ENCODE data around the gene CCDC93. TPM values are rescaled to one million over a fixed set of nuclear protein-coding genes. Genes with fewer than 3 reads are reported as not detected.

CCDC93 gene
- polyA plus RNA-seq, 1 donor (not counting 4 experiments of a cell fraction or from before 2014, with no cell fraction given): 21.3 TPM

GRCh38 chr2:117997872-117998454 is 15.9 kb downstream of the CCDC93 start:
- Histone ChIP-seq H3K4me3 (ENCODE audit: control insufficient read depth in 2 of 3, extremely low read depth in 1 of 3, insufficient read depth in 2 of 3, low read depth in 1 of 3, low read length in 3 of 3) (no peak overlapping the region), H3K9ac (ENCODE audit: control insufficient read depth, extremely low read depth, insufficient read depth, low read length) (no peak overlapping the region), H3K9me3 (ENCODE audit: control insufficient read depth, low read depth, low read length) (no peaks in the 10 kb centered on the region), H3K79me2 (ENCODE audit: control insufficient read depth, insufficient read depth, low read length) (peaks cover 3% of the 10 kb centered on the region), H2AFZ (ENCODE audit: control insufficient read depth, low read length) (no peak overlapping the region), H3K27ac (ENCODE audit: control insufficient read depth, insufficient read depth, low read length) (no peak overlapping the region), H3K36me3 (ENCODE audit: control insufficient read depth in 2 of 2, extremely low read depth in 1 of 2, insufficient read depth in 2 of 2, low read length in 2 of 2) (peaks cover 29% of the 10 kb centered on the region in 2 experiments), H3K27me3 (ENCODE audit: control insufficient read depth, extremely low read depth, insufficient read depth, low read length) (no peaks in the 10 kb centered on the region), H3K4me2 (ENCODE audit: control insufficient read depth, extremely low read depth, insufficient read depth, low read depth, low read length) (no peak overlapping the region), H4K20me1 (ENCODE audit: control insufficient read depth, extremely low read depth, insufficient read depth, low read length) (peaks cover 2% of the 10 kb centered on the region), H3K4me1 (ENCODE audit: control insufficient read depth, extremely low read depth, insufficient read depth, low read length) (no peaks in the 10 kb centered on the region), H3K9me1 (ENCODE audit: control insufficient read depth, extremely low read depth, insufficient read depth, low read length) (no peaks in the 10 kb centered on the region)
- no peak for FAIRE-seq
- dilution Hi-C loops (cut with MboI; ENCODE audit: extremely low pct_ligation_motif_present, low sequenced_read_pairs): no loop called here
- TF ChIP-seq CTCF (optimal IDR thresholded peaks at IDR 0.05 in 1 of 3, IDR thresholded peaks at IDR 0.05 in 1 of 3, conservative IDR thresholded peaks at IDR 0.05 in 1 of 3; ENCODE audit: extremely low read depth in 1 of 3, insufficient read depth in 2 of 3, low read length in 3 of 3) (no peak), EZH2 (IDR thresholded peaks at IDR 0.05; ENCODE audit: low read length) (no peak)
- no peak for DNase-seq (ENCODE audit: low read depth, low spot score)

DNA sequence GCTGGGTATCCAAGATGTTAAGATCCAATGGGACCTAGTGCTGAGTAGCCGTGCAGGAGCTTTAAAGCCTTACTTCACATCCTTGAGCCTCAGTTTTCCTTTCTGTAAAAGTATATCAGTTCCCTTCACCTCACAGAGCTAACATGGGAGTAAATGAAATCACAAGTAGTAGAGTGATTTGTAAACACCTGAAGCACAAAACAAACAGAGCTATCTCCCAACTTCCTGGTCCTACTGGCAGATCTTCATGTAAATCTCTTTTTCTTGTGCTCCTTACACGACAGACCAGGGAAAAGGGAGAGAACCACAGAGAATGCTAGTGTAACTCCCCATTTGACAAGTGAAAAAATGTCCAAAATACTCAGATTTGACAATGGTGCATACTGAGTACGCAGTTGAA is 17.3 kb downstream of the CCDC93 start:
- H3K4me1 ChIP-seq (ENCODE audit: control insufficient read depth, extremely low read depth, insufficient read depth, low read length): no peaks in the 10 kb centered on the region
- dilution Hi-C loops (cut with MboI; ENCODE audit: extremely low pct_ligation_motif_present, low sequenced_read_pairs): no loop called here
- H4K20me1 ChIP-seq (ENCODE audit: control insufficient read depth, extremely low read depth, insufficient read depth, low read length): no peaks in the 10 kb centered on the region
- no peak overlapping the region for H3K4me3 ChIP-seq (ENCODE audit: control insufficient read depth in 2 of 3, extremely low read depth in 1 of 3, insufficient read depth in 2 of 3, low read depth in 1 of 3, low read length in 3 of 3)
- H3K9ac ChIP-seq (ENCODE audit: control insufficient read depth, extremely low read depth, insufficient read depth, low read length): no peak overlapping the region
- no peaks in the 10 kb centered on the region for H3K9me1 ChIP-seq (ENCODE audit: control insufficient read depth, extremely low read depth, insufficient read depth, low read length)
- DNase-seq (ENCODE audit: low read depth, low spot score) (no peak), FAIRE-seq (no peak)
- peaks cover 23 to 26% of the 10 kb centered on the region in 2 experiments for H3K36me3 ChIP-seq (ENCODE audit: control insufficient read depth in 2 of 2, extremely low read depth in 1 of 2, insufficient read depth in 2 of 2, low read length in 2 of 2)
- no peak for TF ChIP-seq CTCF (optimal IDR thresholded peaks at IDR 0.05 in 1 of 3, IDR thresholded peaks at IDR 0.05 in 1 of 3, conservative IDR thresholded peaks at IDR 0.05 in 1 of 3; ENCODE audit: extremely low read depth in 1 of 3, insufficient read depth in 2 of 3, low read length in 3 of 3)
- TF ChIP-seq EZH2 (IDR thresholded peaks at IDR 0.05; ENCODE audit: low read length): no peak
- H3K79me2 ChIP-seq (ENCODE audit: control insufficient read depth, insufficient read depth, low read length): no peaks in the 10 kb centered on the region
- no peaks in the 10 kb centered on the region for H3K9me3 ChIP-seq (ENCODE audit: control insufficient read depth, low read depth, low read length)
- no peak overlapping the region for H3K4me2 ChIP-seq (ENCODE audit: control insufficient read depth, extremely low read depth, insufficient read depth, low read depth, low read length)
- no peak overlapping the region for H3K27ac ChIP-seq (ENCODE audit: control insufficient read depth, insufficient read depth, low read length)
- no peaks in the 10 kb centered on the region for H3K27me3 ChIP-seq (ENCODE audit: control insufficient read depth, extremely low read depth, insufficient read depth, low read length)
- no peak overlapping the region for H2AFZ ChIP-seq (ENCODE audit: control insufficient read depth, low read length)
